Measurements from ENCODE around the gene TMEM80.

- TF ChIP-seq CTCF (IDR thresholded peaks at IDR 0.05) = no peak
- no peak for TF ChIP-seq EP300 (IDR thresholded peaks at IDR 0.05)
- no peak for TF ChIP-seq POLR2AphosphoS5 (IDR thresholded peaks at IDR 0.05)
- no peak for TF ChIP-seq POLR2A (IDR thresholded peaks at IDR 0.05)
Measured at GRCh38 chr11:742156-742546, 46.5 kb downstream of the TMEM80 start.
